Measurements from ENCODE around the gene FBLN5.

- no peak for TF ChIP-seq CTCF (IDR thresholded peaks at IDR 0.05)
- no peak for TF ChIP-seq POLR2A (IDR thresholded peaks at IDR 0.05)
Measured at GRCh38 chr14:91854327-91854934, 93.1 kb downstream of the FBLN5 start.

All from right lobe of liver (tissue), 4 donors.